Occipital lobe (tissue), 2 donors: ENCODE measurements around the gene NFRKB. TPM values are rescaled to one million over a fixed set of nuclear protein-coding genes. Genes with fewer than 3 reads are reported as not detected.
"Not testable (repeated sequence)": the region's sequence is repeated elsewhere in the genome, so short reads cannot be mapped to it uniquely, and the experiment has no call there.

ENCODE experiments used
- DNase-seq: peaks from one replicate; lab custom pipeline; 2025; lab: John Stamatoyannopoulos, UW
- total RNA-seq: library from RNA; depleted of rRNA; stranded (reverse); fragments of >200 nt; gene quantifications from one replicate; pipeline ENCODE4 v1.2.3, GENCODE V29; 2014

NFRKB gene
- total RNA-seq, 1 donor from 2014 or later, result 20.9 TPM

DNA sequence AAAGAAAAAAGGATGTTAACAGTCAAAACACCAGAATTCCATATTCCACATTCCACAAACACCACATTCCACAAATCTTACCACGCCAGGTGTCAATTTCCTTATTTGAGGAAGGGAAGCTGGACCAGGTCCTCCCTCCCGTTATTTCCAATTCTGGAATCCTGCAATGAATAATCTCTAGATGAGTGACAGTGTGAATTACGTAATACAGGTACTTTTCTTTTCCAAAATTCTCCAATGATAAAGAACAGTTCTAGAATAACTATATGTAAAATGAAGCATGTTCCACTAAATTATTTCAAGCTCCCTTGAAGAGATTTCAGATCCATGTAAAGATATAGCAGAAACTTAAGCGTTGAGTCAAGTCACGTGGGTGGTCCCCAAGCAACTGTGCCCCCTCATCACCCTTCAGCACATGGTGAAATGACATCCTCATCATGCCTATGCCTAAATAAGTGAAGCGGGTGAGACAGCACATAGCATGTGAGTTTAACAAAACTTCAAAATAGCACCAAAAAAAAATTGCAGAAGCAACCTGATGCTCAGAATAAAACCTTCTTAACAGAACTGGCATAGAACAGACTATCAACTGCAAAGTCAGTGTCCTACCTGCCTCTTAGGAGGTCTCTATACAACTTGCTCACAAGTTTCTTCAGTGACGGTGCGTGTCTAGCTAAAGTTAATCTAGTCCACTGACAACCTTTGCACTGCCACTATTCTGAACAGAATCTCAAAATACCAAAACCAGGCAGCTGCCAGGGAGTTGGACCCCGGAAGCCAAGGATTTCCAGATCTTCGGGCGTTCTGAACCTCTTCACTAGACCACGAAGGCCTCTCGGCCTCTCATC, 876 bp downstream of the NFRKB start:
- DNase-seq, result no peak

DNA sequence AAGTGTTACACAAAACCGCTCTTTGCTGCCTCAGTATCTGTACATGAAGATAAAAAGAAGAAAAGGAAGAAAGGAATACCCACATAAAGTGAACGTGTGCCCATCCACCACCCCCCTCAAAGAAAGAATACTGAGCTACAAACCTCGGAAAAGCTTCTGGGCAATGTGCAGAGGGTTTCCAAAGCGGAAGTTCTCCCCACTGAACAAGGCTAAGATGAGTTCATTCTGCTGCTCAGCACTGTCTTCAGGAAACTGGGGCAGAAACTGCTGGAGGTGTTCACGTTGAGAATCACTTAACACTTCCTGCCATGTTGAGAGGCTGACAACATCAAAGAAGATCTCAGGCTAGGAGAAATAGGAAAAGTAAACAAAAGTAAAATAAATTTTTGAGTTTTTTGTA, 6.9 kb downstream of the NFRKB start:
- DNase-seq, result no peak

DNA sequence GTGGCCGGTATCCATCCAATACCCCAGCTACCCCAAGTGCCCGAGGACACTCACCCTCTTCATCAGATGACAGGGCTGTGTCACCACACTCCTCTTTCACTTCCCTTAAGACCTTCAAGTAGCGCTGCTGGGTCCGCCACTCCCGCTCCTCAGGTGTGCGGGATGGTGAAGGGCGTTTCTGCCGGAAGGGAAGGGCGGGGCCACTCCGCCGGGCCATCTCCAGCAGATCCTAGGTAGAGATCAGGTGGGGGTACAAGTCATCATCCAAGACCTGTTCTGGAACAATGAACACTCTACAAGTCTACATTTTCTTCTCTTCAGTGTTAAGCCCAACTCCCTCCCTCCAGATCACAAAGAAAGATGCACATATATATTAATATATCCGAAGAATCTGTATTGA, 10.0 kb downstream of the NFRKB start:
- no peak for DNase-seq

DNA sequence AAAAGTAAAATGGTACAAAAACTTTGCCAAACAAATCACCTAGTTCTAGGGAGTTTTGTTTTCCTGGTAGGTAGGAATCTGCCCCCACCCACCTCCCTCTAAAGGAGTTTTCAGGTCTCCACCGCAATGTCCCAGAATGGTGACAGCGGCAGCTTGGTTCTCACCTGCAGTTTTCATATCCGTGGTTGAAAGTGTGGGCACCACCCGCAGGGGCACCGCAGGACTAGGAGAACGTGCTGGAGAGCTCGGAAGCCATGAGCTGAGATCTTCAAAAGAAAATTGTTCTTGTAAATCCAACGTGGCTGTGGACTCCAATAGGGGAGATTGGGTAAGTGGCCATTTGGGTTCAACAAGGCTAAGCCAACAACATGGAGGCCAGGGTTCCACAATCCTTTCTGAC, 10.8 kb downstream of the NFRKB start:
- no peak for DNase-seq

DNA sequence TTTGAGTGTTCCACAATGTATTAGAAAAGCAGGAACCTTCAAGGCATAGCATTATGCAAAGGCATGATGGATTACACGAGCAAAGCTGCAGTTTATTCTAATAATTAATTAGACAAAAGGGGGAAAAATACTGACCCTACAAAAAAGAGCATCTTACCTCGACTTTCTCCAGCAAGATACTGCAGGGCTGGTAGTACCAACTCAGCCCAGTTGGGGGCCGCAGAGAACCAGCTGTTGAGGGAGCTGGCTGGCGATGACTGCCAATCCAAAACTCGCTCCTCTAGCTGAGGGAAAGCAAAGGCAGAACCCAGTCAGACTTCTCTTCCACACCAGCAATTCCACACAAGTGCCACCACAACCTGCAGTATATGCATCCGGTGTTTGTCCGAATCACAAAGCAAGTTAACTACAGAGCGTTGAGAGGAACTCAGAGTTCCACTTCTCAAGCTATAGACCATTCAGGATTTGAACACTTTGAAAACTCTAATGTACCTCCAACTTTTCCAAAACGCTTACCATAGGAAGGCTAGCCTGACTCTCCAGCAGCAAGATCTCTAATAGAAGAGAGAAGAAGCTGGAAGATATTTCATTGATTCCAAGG, 13.7 kb downstream of the NFRKB start:
- no peak for DNase-seq

DNA sequence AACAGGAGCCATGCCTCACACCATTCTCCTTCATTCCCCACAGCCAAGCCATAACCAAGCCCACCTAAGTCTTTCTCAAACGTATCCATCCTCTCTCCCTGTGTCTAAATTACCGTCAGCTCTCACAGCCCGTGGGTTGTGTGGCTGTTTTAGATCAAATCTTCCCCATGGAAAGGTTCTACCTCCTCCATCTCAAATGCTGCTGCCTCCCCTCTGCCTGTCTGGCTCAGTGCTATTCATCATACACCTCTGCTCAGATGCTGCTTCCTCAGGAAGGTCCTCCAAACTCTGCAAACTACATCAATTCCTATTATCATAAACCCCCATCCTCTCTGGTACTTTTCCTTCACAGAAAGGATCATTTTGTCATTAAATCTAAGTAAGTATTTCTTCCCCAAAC, 15.1 kb downstream of the NFRKB start:
- DNase-seq, result no peak

DNA sequence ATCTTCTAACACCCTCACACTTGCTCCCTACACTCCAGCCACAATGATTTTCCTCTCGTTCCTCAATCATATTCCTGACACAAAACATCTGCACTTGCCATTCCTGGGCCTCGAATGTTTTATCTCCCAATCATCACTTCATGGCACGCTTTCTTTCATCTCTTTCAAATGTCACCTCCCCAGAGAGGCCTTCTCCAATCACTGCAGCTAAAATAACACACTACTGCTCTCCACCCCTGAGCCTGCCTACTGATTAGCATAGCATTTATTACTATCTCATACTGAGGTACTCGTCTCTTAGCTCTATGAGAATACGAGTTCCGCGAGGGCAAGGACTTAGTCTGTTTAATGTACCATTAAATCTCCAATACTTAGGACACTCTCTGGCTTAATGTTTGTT, 23.5 kb downstream of the NFRKB start:
- no peak for DNase-seq

DNA sequence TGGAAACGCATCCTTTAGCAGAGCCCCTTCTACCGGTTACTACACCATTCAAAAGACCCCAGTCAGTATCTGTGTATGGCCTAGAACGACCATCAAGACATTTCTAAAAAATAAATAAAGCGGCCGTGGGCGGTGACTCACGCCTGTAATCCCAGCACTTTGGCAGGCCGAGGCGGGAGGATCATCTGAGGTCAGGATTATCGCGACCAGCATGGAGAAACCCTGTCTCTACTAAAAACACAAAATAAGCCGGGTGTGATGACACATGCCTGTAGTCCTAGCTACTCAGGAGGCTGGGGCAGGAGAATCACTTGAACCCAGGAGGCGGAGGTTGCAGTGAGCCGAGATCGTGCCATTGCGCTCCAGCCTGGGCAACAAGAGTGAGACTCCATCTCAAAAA, 26.8 kb downstream of the NFRKB start:
- not testable (repeated sequence) for DNase-seq

DNA sequence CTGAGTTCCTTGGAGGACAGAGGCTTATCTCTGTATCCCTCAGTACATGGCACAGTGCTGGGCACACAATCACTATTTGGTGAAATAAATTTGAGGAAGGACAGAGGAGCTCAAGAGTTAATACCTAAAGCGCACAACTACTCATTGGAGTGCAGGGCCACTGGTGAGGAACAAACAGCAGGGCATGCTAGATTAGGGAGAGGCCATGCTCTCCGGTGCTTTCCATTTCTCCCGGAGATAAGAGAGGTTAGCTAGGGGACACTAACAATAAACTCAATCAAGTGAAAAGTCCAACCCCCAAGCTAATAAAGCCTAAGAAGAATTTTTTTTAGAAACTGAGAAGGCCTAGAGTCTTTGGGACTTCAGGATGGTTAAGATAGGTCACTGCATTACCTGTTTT, 29.1 kb downstream of the NFRKB start:
- DNase-seq, result no peak

DNA sequence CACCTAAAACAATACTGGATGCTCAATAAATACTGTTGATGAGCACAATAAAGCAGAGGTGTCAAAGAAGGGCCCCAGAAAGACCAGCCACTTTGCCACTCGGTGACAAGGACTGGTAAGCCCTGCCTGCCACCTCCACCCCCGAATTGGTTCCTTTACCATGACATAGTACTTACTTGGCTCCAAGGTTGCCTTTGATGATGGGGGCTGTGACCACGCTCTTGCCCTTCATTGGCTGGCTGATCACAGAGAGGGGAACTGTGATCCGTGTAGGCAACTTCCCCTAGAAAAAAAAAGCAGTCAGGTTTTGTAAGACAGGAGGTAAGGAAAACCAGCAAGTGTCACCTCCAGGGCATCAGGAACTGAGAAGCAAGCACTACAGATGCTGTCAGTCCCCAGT, 29.7 kb downstream of the NFRKB start:
- DNase-seq, result no peak

DNA sequence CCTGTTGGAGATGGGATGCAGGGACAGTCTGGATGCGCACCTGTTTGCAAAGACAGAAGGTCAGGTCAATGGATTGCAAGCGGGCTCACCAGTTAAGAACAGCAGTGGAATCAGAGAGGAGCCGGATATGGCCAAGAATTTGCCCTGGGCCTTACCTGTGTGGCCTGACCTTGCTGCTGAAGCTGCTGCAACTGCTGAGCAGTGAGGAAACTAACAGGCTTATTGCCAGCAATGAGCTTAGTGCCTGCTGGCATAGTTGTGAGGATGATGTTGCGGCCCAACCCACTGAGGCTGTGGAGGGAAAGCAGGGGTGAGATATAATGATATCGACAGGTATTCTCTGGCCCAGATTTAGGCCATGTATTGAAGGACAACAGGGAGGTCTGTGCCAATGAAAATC, 30.6 kb downstream of the NFRKB start:
- DNase-seq, result no peak

DNA sequence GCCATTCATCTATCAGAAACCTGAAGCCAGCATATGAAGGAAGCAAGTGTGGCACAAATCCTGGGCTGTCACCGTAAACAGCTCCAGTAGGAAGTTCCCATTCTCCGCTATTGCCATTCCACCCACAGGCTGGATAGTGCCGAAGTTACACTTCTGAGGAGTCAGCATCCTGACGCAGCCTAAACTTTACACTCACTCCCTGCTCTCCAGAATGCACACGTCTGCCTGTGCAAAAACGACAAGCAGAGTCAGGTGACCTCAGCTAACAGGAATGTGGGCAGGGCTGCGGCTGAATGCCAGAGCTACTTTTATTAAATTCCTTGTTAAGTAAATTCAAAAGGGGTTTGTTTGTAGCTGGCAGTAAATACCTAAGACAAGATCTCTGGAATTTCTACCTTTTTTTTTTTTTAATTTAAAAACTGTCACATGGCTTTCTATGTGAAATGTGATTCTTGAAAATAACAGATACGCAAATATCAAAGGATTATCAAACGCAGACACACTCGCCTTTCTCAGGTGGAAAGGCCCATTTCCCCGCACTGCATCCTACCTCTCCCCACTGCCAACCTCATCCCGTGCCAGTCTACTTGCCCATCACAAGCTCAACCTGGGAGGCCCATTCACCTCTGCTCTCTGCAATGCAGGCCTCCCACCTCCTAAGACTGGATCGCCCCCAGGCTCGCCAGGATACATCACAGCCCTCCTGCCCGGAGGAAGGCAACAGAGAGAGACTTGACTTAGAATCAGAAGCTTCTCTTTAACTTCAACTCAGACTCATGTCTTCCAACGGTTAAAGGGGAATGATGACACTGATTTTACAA, 33.5 kb downstream of the NFRKB start:
- DNase-seq, result no peak

DNA sequence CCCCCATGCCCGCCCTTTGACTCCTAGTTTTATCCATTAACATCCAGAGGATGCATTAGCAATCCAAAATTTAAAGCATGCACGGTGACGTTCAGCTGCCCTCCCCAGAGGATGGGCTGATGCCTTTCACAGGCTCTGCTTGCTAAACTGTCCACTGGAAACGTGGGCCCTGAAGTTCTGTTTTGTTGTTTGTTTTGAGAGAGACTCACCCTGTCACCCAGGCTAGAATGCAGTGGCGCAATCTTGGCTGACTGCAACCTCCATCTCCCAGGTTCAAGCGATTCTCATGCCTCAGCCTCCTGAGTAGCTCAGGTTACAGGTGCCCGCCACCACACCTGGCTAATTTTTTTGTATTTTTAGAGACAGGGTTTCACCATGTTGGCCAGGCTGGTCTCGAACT, 39.3 kb downstream of the NFRKB start:
- no peak for DNase-seq

DNA sequence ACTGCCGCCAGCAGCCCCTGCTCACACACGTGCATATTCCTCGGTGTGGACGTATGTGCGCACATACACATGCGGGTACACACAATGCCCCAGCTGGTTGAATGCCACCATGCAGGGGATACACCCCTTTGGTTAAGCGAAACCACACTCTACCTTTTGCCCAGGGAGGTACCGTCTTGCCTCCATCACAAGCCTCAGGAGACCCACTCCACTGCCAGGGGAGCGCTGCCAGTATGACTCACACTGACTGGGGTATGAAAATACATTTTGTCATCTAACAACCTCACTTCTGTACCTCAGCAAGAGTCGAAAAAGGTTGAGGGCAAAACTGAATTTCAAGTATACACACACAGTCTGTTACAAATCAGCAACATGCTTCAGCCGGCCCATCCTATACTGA, 40.3 kb downstream of the NFRKB start:
- no peak for DNase-seq

DNA sequence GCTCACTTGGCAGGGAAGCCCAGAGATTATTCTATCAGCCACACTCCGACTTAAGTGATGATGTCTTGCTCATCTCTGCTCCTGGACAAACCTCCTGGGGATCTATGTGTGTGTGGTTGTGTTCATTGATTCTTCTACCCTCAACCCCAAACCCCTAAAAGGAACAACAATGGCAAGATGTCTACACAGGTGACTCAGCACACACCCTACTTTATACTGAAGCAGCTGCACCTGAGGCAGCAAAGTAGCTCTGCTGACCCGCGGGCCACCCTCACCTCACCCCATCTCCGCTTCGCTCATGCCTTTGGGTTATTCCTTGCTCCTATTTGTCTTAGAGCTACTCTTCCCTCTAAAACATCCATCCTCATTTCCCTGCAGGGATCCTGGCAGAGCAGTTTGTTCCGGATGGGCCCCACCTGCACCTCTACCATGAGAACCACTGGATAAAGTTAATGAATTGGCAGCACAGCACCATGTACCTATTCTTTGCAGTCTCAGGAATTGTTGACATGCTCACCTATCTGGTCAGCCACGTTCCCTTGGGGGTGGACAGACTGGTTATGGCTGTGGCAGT, 41.1 kb downstream of the NFRKB start:
- no peak for DNase-seq

DNA sequence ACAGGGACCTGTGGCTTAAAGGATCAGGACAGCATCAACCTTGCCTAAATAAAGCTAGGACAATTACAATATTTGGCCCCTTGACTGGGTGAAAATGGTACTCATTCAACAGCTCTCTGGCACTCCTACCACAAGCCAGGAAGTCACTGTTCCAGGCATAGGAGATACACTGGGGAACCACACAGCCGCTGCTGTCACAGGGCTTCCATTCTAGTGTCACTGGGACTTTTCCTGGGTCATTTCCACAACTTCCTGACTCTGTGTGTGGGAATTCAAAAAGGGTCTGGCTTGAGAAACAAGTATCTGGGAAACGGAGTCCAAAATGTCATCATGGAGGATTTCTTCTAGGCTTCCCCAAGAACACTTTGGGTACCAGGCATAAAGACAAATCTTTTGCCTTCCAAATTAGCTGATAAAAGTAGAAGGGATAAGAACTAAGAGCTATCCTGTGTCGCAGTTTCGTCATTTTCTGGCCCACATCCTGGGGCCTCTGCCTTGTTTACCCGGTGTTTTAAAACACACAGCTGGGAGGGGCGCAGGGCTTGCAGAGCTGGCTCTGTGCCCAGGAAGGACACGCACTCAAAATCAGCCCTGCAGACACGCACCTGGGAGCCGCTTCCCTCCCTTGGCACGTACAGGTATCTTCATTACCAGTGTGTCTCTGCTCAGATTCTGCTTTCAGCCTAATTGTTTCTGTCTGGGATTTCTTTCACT, 41.7 kb downstream of the NFRKB start:
- no peak for DNase-seq

DNA sequence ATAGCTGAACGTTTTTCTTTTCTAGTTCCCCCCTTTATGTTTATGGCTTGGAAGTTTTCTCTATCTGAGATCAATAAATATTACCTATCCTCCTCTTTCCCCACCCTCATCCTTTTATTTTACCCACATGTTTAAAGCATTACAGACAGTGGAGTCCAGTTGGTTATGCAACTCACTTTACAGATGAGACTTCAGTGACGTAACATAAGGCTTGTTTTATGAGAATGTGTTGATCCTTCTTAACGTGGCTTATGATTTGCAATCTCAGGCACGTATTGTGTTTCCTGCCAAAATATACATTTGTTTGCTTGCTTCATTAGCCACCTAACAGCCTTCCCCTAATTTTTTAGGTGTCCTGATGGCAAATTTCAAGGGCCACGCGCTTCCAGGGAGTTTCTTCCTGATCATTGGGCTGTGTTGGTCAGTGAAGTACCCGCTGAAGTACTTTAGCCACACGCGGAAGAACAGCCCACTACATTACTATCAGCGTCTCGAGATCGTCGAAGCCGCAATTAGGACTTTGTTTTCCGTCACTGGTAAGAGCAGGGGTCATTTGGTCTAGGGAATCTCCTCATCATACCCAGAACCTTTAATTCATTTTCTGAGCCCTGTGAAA, 43.1 kb downstream of the NFRKB start:
- DNase-seq, result no peak

DNA sequence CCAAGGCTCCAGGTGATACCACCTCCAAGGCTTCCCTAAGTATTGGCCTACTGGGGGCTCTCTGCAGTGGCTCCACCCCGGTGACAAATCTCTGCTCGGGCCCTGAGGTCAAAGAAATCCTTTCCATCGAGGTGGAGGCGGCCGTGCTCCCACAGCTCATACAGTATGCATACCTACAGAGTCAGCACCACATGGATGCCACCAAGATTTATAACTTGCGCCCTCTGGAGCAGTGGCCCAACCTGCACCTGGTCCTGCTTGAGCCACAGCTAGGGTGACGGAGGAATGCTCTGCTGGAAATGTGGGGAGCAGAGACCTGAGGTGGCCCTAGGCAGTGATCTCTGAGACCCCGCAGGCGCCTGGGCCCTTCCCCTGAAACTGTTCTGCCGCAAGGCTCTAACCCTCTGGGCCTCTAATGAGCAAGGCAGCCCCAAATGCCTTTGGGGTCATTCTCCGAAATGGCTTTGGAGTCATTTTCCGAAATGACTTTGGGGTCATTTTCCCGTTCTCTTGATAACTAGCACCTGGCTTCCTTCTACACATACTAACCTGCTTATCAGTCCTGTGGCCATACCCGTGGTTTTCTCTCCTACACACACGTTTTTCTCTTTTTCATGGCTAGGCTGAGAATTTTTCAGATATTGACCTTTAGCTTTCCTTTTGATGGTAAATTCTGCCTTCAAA, 45.8 kb downstream of the NFRKB start:
- DNase-seq, result no peak

DNA sequence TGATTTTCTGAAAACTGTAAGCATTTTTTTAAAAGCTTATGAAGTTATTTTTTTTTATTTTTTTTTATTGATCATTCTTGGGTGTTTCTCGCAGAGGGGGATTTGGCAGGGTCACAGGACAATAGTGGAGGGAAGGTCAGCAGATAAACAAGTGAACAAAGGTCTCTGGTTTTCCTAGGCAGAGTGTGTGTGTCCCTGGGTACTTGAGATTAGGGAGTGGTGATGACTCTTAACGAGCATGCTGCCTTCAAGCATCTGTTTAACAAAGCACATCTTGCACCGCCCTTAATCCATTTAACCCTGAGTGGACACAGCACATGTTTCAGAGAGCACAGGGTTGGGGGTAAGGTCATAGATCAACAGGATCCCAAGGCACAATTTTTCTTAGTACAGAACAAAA, 48.0 kb downstream of the NFRKB start:
- DNase-seq, result not testable (repeated sequence)
